ENCODE data around the gene DCHS2. TPM values are rescaled to one million over a fixed set of nuclear protein-coding genes. Genes with fewer than 3 reads are reported as not detected.

Gene DCHS2
- total RNA-seq, 1 donor from 2014 or later, result 97.4 TPM

- no peak for DNase-seq
- H3K9me3 Mint-ChIP-seq (ENCODE audit: unreplicated experiment), result peaks cover 8% of the 10 kb centered on the region
- H3K27me3 Mint-ChIP-seq (ENCODE audit: unreplicated experiment), result peaks cover 6% of the 10 kb centered on the region
- H3K4me3 Mint-ChIP-seq (ENCODE audit: unreplicated experiment), result no peak overlapping the region
- peak; percentile 80 for TF ChIP-seq CTCF (IDR thresholded peaks at IDR 0.05; ENCODE audit: partially characterized antibody, unreplicated experiment)
- peaks cover 45% of the 10 kb centered on the region for H3K4me1 Mint-ChIP-seq (ENCODE audit: low read depth, unreplicated experiment)
- no peaks in the 10 kb centered on the region for H3K36me3 Mint-ChIP-seq (ENCODE audit: unreplicated experiment)
- peak overlapping the region; percentile 89 for H3K27ac Mint-ChIP-seq (ENCODE audit: unreplicated experiment)
These were observed 12.0 kb upstream of the DCHS2 start for GRCh38 chr4:154503598-154503997.

GRCh38 chr4:154502111-154502510 is 10.5 kb upstream of the DCHS2 start:
- Mint-ChIP-seq H3K36me3 (ENCODE audit: unreplicated experiment) (no peaks in the 10 kb centered on the region), H3K4me3 (ENCODE audit: unreplicated experiment) (peak overlapping the region; percentile 65), H3K4me1 (ENCODE audit: low read depth, unreplicated experiment) (peaks cover 45% of the 10 kb centered on the region), H3K9me3 (ENCODE audit: unreplicated experiment) (peaks cover 8% of the 10 kb centered on the region), H3K27ac (ENCODE audit: unreplicated experiment) (peak overlapping the region; percentile 96), H3K27me3 (ENCODE audit: unreplicated experiment) (peaks cover 6% of the 10 kb centered on the region)
- TF ChIP-seq CTCF (IDR thresholded peaks at IDR 0.05; ENCODE audit: partially characterized antibody, unreplicated experiment), result no peak
- DNase-seq, result peak; percentile 76

- DNase-seq, result no peak
- Mint-ChIP-seq H3K4me1 (ENCODE audit: low read depth, unreplicated experiment) (peaks cover 29% of the 10 kb centered on the region), H3K4me3 (ENCODE audit: unreplicated experiment) (no peak overlapping the region), H3K9me3 (ENCODE audit: unreplicated experiment) (peaks cover 8% of the 10 kb centered on the region), H3K36me3 (ENCODE audit: unreplicated experiment) (no peaks in the 10 kb centered on the region), H3K27me3 (ENCODE audit: unreplicated experiment) (peaks cover 6% of the 10 kb centered on the region), H3K27ac (ENCODE audit: unreplicated experiment) (no peak overlapping the region)
- TF ChIP-seq CTCF (IDR thresholded peaks at IDR 0.05; ENCODE audit: partially characterized antibody, unreplicated experiment), result no peak
These were observed 6.3 kb upstream of the DCHS2 start for GRCh38 chr4:154497889-154498288.

- no peak overlapping the region for H3K27ac Mint-ChIP-seq (ENCODE audit: unreplicated experiment)
- H3K9me3 Mint-ChIP-seq (ENCODE audit: unreplicated experiment), result peaks cover 9% of the 10 kb centered on the region
- peaks cover 23% of the 10 kb centered on the region for H3K4me1 Mint-ChIP-seq (ENCODE audit: low read depth, unreplicated experiment)
- no peaks in the 10 kb centered on the region for H3K27me3 Mint-ChIP-seq (ENCODE audit: unreplicated experiment)
- no peak for TF ChIP-seq CTCF (IDR thresholded peaks at IDR 0.05; ENCODE audit: partially characterized antibody, unreplicated experiment)
- no peak for DNase-seq
- H3K36me3 Mint-ChIP-seq (ENCODE audit: unreplicated experiment), result no peaks in the 10 kb centered on the region
- H3K4me3 Mint-ChIP-seq (ENCODE audit: unreplicated experiment), result no peak overlapping the region
These were observed 4.3 kb upstream of the DCHS2 start for GRCh38 chr4:154495867-154496266.

GRCh38 chr4:154492288-154492687 is 689 bp upstream of the DCHS2 start:
- no peak overlapping the region for H3K4me3 Mint-ChIP-seq (ENCODE audit: unreplicated experiment)
- H3K9me3 Mint-ChIP-seq (ENCODE audit: unreplicated experiment), result peaks cover 13% of the 10 kb centered on the region
- TF ChIP-seq CTCF (IDR thresholded peaks at IDR 0.05; ENCODE audit: partially characterized antibody, unreplicated experiment), result no peak
- DNase-seq, result no peak
- peaks cover 17% of the 10 kb centered on the region for H3K27me3 Mint-ChIP-seq (ENCODE audit: unreplicated experiment)
- H3K4me1 Mint-ChIP-seq (ENCODE audit: low read depth, unreplicated experiment), result peaks cover 7% of the 10 kb centered on the region
- H3K27ac Mint-ChIP-seq (ENCODE audit: unreplicated experiment), result peak overlapping the region; percentile 89
- H3K36me3 Mint-ChIP-seq (ENCODE audit: unreplicated experiment), result no peaks in the 10 kb centered on the region

All from glutamatergic neuron (in vitro differentiated cells).